SU-DHL-6 (cell line): ENCODE data around the gene LRRC7.

ENCODE experiments used
- H2AFZ ChIP-seq: fragments of 200-600 bp; sonication (generic); 2 replicates; pipeline ENCODE4 v1.6.1; 2014; ENCODE audit warnings: low read depth, mild to moderate bottlenecking, moderate library complexity, mixed read lengths, antibody characterized with exemption, low read length; ENCODE audit not compliant: severe bottlenecking
- H3F3A ChIP-seq: fragments of 200-600 bp; shearing (Covaris generic); 2 replicates; pipeline ENCODE4 v1.6.0; 2016; ENCODE audit warnings: antibody characterized with exemption, mild to moderate bottlenecking; ENCODE audit not compliant: insufficient read depth
- H3K27ac ChIP-seq: fragments of 200-600 bp; sonication (generic); 2 replicates; pipeline ENCODE4 v1.5.1; 2016; ENCODE audit warnings: low read depth, mild to moderate bottlenecking, low read length, moderate library complexity, mixed read lengths
- H3K27me3 ChIP-seq: fragments of 200-600 bp; sonication (generic), shearing (Covaris generic); 2 replicates; pipeline ENCODE4 v1.6.0; 2014; ENCODE audit warnings: mild to moderate bottlenecking, low read length
- H3K36me3 ChIP-seq: fragments of 200-600 bp; sonication (generic); 2 replicates; pipeline ENCODE4 v1.6.1; 2014; ENCODE audit warnings: mild to moderate bottlenecking, low read length, mixed read lengths
- H3K4me2 ChIP-seq: fragments of 300-600, 200-600 bp; shearing (Covaris generic), sonication (generic); 2 replicates; pipeline ENCODE4 v1.6.0; 2014; ENCODE audit warnings: low read length, low read depth, mild to moderate bottlenecking; ENCODE audit not compliant: poor library complexity, severe bottlenecking
- H3K4me3 ChIP-seq: fragments of 200-600 bp; sonication (generic); 2 replicates; pipeline ENCODE4 v1.5.1; 2014; ENCODE audit warnings: antibody characterized with exemption, low read length, mild to moderate bottlenecking, mixed read lengths; ENCODE audit not compliant: insufficient read depth, poor library complexity, severe bottlenecking
- H3K79me2 ChIP-seq: fragments of 200-600 bp; sonication (generic); 2 replicates; pipeline ENCODE4 v1.6.1; 2014; ENCODE audit warnings: mild to moderate bottlenecking, low read length, moderate library complexity; ENCODE audit not compliant: insufficient read depth
- H3K9ac ChIP-seq: fragments of 200-600 bp; sonication (generic); 2 replicates; pipeline ENCODE4 v1.7.0; 2014; ENCODE audit warnings: mild to moderate bottlenecking, low read length
- H3K9me2 ChIP-seq: fragments of 200-600 bp; sonication (generic); replicated peaks from 2 replicates; pipeline ENCODE4 v1.6.1; 2014; ENCODE audit warnings: low read length; ENCODE audit not compliant: insufficient read depth
- H3K9me3 ChIP-seq: fragments of 200-600 bp; sonication (generic); 2 replicates; pipeline ENCODE4 v1.6.1; 2014; ENCODE audit warnings: low read length, mixed read lengths; ENCODE audit not compliant: insufficient read depth
- H4K20me1 ChIP-seq: fragments of 200-600 bp; sonication (generic); 2 replicates; pipeline ENCODE4 v1.6.1; 2014; ENCODE audit warnings: low read depth, mild to moderate bottlenecking, antibody characterized with exemption, low read length, moderate library complexity, mixed read lengths
- EZH2phosphoT487 ChIP-seq: fragments of 200-600 bp; sonication (generic), shearing (Covaris generic); conservative IDR thresholded peaks from 2 replicates; pipeline ENCODE4 v1.6.1; 2018; ENCODE audit warnings: mild to moderate bottlenecking, antibody characterized with exemption, low read length, moderate library complexity, mixed read lengths
- TF ChIP-seq, protein P1 (sequence below): fragments of 200-600 bp; sonication (generic); IDR thresholded peaks from one replicate; pipeline ENCODE4 v1.5.1; 2017; ENCODE audit warnings: antibody characterized with exemption, mild to moderate bottlenecking, low read length, moderate library complexity; ENCODE audit not compliant: insufficient read depth, poor library complexity, severe bottlenecking

LRRC7 gene

DNA sequence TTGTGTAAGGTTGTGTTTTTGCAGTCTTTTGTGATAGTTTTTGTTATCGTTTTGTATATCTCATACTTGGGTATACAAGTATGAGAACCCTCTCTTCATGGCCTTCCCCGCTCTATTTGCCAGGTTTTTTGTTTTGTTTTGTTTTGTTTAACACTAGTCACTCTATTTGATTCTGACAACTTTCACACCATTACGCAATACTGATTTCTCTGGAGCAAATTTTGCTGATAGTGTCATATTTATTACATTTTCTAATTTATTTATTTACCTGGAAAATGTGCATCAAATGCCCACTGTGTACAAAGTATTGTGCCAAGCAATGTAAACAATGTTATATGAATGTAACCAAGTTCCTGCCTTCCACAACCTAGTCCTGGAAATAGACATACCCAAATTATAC, 547.6 kb downstream of the LRRC7 start:
- Histone ChIP-seq H3F3A (no peaks in the 10 kb centered on the region), H3K27ac (no peak overlapping the region), H3K9me2 (no peaks in the 10 kb centered on the region), H3K79me2 (no peaks in the 10 kb centered on the region), H3K4me2 (no peak overlapping the region), H3K36me3 (no peaks in the 10 kb centered on the region), H3K9ac (no peak overlapping the region), H3K27me3 (no peaks in the 10 kb centered on the region), H3K4me3 (no peak overlapping the region), H2AFZ (no peak overlapping the region), H4K20me1 (no peaks in the 10 kb centered on the region), H3K9me3 (no peaks in the 10 kb centered on the region)
- TF ChIP-seq, protein P1, sequence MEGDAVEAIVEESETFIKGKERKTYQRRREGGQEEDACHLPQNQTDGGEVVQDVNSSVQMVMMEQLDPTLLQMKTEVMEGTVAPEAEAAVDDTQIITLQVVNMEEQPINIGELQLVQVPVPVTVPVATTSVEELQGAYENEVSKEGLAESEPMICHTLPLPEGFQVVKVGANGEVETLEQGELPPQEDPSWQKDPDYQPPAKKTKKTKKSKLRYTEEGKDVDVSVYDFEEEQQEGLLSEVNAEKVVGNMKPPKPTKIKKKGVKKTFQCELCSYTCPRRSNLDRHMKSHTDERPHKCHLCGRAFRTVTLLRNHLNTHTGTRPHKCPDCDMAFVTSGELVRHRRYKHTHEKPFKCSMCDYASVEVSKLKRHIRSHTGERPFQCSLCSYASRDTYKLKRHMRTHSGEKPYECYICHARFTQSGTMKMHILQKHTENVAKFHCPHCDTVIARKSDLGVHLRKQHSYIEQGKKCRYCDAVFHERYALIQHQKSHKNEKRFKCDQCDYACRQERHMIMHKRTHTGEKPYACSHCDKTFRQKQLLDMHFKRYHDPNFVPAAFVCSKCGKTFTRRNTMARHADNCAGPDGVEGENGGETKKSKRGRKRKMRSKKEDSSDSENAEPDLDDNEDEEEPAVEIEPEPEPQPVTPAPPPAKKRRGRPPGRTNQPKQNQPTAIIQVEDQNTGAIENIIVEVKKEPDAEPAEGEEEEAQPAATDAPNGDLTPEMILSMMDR: no peak
- no peak for TF ChIP-seq EZH2phosphoT487

DNA sequence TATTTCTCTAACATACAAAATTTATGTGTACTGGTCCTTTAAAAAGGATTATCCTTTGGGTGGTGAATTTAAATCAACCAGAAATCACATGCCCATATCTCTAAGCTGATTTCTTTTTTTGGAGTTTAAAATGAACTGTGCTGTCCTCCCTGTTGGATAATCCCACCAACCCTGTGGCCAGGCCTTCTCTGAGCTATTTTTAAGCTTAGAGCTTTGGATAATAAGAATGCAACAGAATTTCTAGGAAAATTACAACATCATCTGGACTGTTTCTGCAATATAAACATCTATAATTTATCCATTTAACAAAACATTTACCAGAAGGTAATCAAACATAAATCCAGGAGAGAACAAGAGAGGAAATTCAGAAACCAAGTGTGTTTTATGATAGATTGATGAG, 549.3 kb downstream of the LRRC7 start:
- H3F3A ChIP-seq: no peaks in the 10 kb centered on the region
- no peak overlapping the region for H3K27ac ChIP-seq
- H3K4me3 ChIP-seq: no peak overlapping the region
- no peak overlapping the region for H2AFZ ChIP-seq
- H4K20me1 ChIP-seq: no peaks in the 10 kb centered on the region
- H3K36me3 ChIP-seq: no peaks in the 10 kb centered on the region
- H3K9me3 ChIP-seq: no peaks in the 10 kb centered on the region
- H3K27me3 ChIP-seq: no peaks in the 10 kb centered on the region
- H3K9me2 ChIP-seq: no peaks in the 10 kb centered on the region
- H3K79me2 ChIP-seq: no peaks in the 10 kb centered on the region
- H3K4me2 ChIP-seq: no peak overlapping the region
- no peak overlapping the region for H3K9ac ChIP-seq
- TF ChIP-seq, protein P1: no peak
- no peak for TF ChIP-seq EZH2phosphoT487

DNA sequence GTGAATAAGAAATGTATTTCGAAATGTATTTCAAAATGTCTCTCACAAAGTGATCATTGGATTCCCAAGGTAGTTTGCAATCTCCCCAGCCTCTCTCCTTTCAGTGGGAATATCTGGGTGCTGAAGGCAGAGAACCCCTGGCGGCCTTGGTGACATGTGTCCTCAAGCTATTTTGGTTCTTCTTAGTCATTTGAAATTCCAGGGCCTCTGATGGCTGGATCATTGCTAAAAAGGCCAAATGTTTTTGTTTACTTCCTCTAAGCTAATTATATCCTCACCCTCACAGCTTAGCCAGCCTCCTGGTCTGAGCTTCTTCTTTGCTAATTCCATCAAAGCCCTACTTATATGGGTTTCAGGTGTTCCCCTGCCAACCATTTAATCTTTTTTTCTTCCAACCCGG, 566.4 kb downstream of the LRRC7 start:
- H3K27me3 ChIP-seq: no peaks in the 10 kb centered on the region
- TF ChIP-seq, protein P1: no peak
- no peak for TF ChIP-seq EZH2phosphoT487
- H3K9ac ChIP-seq: no peak overlapping the region

DNA sequence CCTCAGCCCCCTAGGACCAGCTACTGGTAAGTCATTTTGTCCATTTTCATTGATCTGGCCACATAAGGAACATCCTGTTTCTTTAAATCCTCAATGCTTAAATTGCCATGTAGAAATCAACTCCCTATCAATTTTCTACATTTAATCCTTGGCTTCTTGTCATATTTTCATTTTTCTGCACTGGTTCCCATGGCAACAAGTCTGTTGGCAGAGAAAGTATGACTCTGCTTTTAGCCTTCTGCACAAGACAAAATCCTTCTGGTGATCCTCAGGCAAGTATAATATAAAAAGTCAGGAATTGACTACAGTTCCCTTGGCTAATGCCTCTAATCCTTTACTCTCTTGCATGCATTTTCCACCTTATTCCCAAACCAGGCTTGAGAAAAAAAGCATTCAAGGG, 572.6 kb downstream of the LRRC7 start:
- H3K27ac ChIP-seq: no peak overlapping the region
- no peak for TF ChIP-seq EZH2phosphoT487
- TF ChIP-seq, protein P1: no peak
- no peak overlapping the region for H3K9ac ChIP-seq
- no peaks in the 10 kb centered on the region for H3F3A ChIP-seq
- H3K36me3 ChIP-seq: peaks cover 4% of the 10 kb centered on the region; the same call in 1 of the 2 replicates
- H4K20me1 ChIP-seq: no peaks in the 10 kb centered on the region; the same call in 1 of the 2 replicates
- no peaks in the 10 kb centered on the region for H3K9me3 ChIP-seq
- H2AFZ ChIP-seq: no peak overlapping the region
- H3K27me3 ChIP-seq: no peaks in the 10 kb centered on the region
- no peaks in the 10 kb centered on the region for H3K9me2 ChIP-seq
- H3K4me2 ChIP-seq: no peak overlapping the region
- H3K79me2 ChIP-seq: no peaks in the 10 kb centered on the region
- H3K4me3 ChIP-seq: no peak overlapping the region

More for the DNA sequence above, 566.4 kb downstream of the LRRC7 start:
- H3K27ac ChIP-seq: no peak overlapping the region
- H4K20me1 ChIP-seq: no peaks in the 10 kb centered on the region
- H3K4me3 ChIP-seq: no peak overlapping the region
- no peaks in the 10 kb centered on the region for H3K9me2 ChIP-seq
- no peaks in the 10 kb centered on the region for H3K79me2 ChIP-seq
- no peak overlapping the region for H3K4me2 ChIP-seq
- no peaks in the 10 kb centered on the region for H3F3A ChIP-seq
- no peaks in the 10 kb centered on the region for H3K9me3 ChIP-seq
- H2AFZ ChIP-seq: no peak overlapping the region
- no peaks in the 10 kb centered on the region for H3K36me3 ChIP-seq
